ENCODE measurements around the gene LMOD2. TPM values are rescaled to one million over a fixed set of nuclear protein-coding genes. Genes with fewer than 3 reads are reported as not detected.

LMOD2 gene
- total and polyA plus RNA-seq, 2 experiments from 2014 or later, result not detected

GRCh38 chr7:123669485-123669884 is 13.8 kb downstream of the LMOD2 start:
- Histone ChIP-seq H3K9me2 (ENCODE audit: insufficient read depth) (peaks cover 7% of the 10 kb centered on the region; the same call in 1 of the 2 replicates), H3K36me3 (ENCODE audit: insufficient read depth) (no peaks in the 10 kb centered on the region), H3K4me2 (no peak overlapping the region), H4K20me1 (replicated peaks; ENCODE audit: insufficient read depth) (no peaks in the 10 kb centered on the region), H3K27me3 (ENCODE audit: insufficient read depth) (no peaks in the 10 kb centered on the region), H2AFZ (0 out of 2 replicates have a peak overlapping the region, but pooled peaks have one; percentile 14), H3F3A (replicated peaks; ENCODE audit: low read depth) (no peaks in the 10 kb centered on the region), H3K4me1 (ENCODE audit: insufficient read depth) (peaks cover 16% of the 10 kb centered on the region; the same call in 1 of the 2 replicates), H3K4me3 (no peak overlapping the region), H3K79me2 (replicated peaks; ENCODE audit: insufficient read depth) (no peaks in the 10 kb centered on the region), H3K27ac (ENCODE audit: low read depth) (no peak overlapping the region)
- no peaks in the 10 kb centered on the region for H3K36me3 Mint-ChIP-seq (ENCODE audit: low read depth)
- no peak for ATAC-seq
- DNase-seq (ENCODE audit: low spot score), result no peak
- TF ChIP-seq POLR2AphosphoS5 (IDR thresholded peaks at IDR 0.05; ENCODE audit: low read depth) (no peak), REST (IDR thresholded peaks at IDR 0.05; ENCODE audit: unreplicated experiment) (no peak), ETS1 (IDR thresholded peaks at IDR 0.05) (no peak), EZH2phosphoT487 (IDR thresholded peaks at IDR 0.05; ENCODE audit: unreplicated experiment) (no peak), ZNF114 (CRISPR knock-in tag; IDR thresholded peaks at IDR 0.05) (no peak), EZH2 (IDR thresholded peaks at IDR 0.05; ENCODE audit: low read depth, unreplicated experiment) (no peak), ZNF331 (CRISPR knock-in tag; IDR thresholded peaks at IDR 0.05; ENCODE audit: low read depth) (no peak), JUNB (IDR thresholded peaks at IDR 0.05; ENCODE audit: unreplicated experiment) (no peak), STAT1 (IDR thresholded peaks at IDR 0.05; ENCODE audit: unreplicated experiment) (no peak), CREB1 (CRISPR knock-in tag; IDR thresholded peaks at IDR 0.05; ENCODE audit: low read depth) (no peak), ZNF462 (CRISPR knock-in tag; IDR thresholded peaks at IDR 0.05) (no peak), NANOG (IDR thresholded peaks at IDR 0.05; ENCODE audit: borderline replicate concordance) (no peak)
- TF ChIP-seq, protein P1, sequence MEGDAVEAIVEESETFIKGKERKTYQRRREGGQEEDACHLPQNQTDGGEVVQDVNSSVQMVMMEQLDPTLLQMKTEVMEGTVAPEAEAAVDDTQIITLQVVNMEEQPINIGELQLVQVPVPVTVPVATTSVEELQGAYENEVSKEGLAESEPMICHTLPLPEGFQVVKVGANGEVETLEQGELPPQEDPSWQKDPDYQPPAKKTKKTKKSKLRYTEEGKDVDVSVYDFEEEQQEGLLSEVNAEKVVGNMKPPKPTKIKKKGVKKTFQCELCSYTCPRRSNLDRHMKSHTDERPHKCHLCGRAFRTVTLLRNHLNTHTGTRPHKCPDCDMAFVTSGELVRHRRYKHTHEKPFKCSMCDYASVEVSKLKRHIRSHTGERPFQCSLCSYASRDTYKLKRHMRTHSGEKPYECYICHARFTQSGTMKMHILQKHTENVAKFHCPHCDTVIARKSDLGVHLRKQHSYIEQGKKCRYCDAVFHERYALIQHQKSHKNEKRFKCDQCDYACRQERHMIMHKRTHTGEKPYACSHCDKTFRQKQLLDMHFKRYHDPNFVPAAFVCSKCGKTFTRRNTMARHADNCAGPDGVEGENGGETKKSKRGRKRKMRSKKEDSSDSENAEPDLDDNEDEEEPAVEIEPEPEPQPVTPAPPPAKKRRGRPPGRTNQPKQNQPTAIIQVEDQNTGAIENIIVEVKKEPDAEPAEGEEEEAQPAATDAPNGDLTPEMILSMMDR (conservative IDR thresholded peaks at IDR 0.05; ENCODE audit: low read depth in 2 of 2), result no peak
- no peaks in the 10 kb centered on the region for H3K9me3 Mint-ChIP-seq
- H3K4me3 Mint-ChIP-seq, result no peak overlapping the region
- no peaks in the 10 kb centered on the region for H3K27me3 Mint-ChIP-seq (ENCODE audit: insufficient read depth, low read depth, poor library complexity)
- H3K4me1 Mint-ChIP-seq, result peaks cover 18% of the 10 kb centered on the region
- no peak overlapping the region for H3K27ac Mint-ChIP-seq
